Duodenal mucosa (tissue), 2 donors: Measurements from ENCODE around the gene HRC.
A peak's percentile ranks its signal among the peaks of the same experiment; 100 is the strongest.
"Not testable (repeated sequence)": the region's sequence is repeated elsewhere in the genome, so short reads cannot be mapped to it uniquely, and the experiment has no call there.

Experiments used
- H3K27ac ChIP-seq: one replicate; pipeline ENCODE4 v1.7.0; 2013; ENCODE audit warnings: low read depth, low read length
- H3K27me3 ChIP-seq, 2 donors: one replicate each; pipeline ENCODE4 v1.7.0; 2013; ENCODE audit warnings: low read length in 2 of 2, control low read depth in 1 of 2; ENCODE audit not compliant: insufficient read depth in 2 of 2, control insufficient read depth in 1 of 2
- H3K36me3 ChIP-seq, 2 donors: one replicate each; pipeline ENCODE4 v1.7.0; 2013; ENCODE audit warnings: low read length in 2 of 2, control low read depth in 1 of 2; ENCODE audit not compliant: insufficient read depth in 2 of 2, control insufficient read depth in 1 of 2
- H3K4me1 ChIP-seq, 2 donors: one replicate each; pipeline ENCODE4 v1.7.0; 2013; ENCODE audit warnings: low read length in 2 of 2, control low read depth in 1 of 2; ENCODE audit not compliant: insufficient read depth in 2 of 2, control insufficient read depth in 1 of 2
- H3K4me3 ChIP-seq, 2 donors: one replicate each; pipeline ENCODE4 v1.7.0; 2013; ENCODE audit warnings: low read length in 2 of 2, low read depth in 1 of 2
- H3K9ac ChIP-seq, 2 donors: one replicate each; pipeline ENCODE4 v1.7.0; 2013; ENCODE audit warnings: low read length in 2 of 2, low read depth in 1 of 2
- H3K9me3 ChIP-seq, 2 donors: one replicate each; pipeline ENCODE4 v1.7.0; 2013; ENCODE audit warnings: low read length in 2 of 2, control low read depth in 1 of 2; ENCODE audit not compliant: control insufficient read depth in 1 of 2

HRC gene

GRCh38 chr19:49126575-49126974 is 28.6 kb downstream of the HRC start:
- Histone ChIP-seq H3K9me3 (no peaks in the 10 kb centered on the region), H3K36me3 (no peaks in the 10 kb centered on the region), H3K4me3 (no peak overlapping the region), H3K27me3 (no peaks in the 10 kb centered on the region), H3K27ac (no peak overlapping the region), H3K4me1 (peaks cover 8 to 15% of the 10 kb centered on the region in 2 donors), H3K9ac (no peak overlapping the region)

DNA sequence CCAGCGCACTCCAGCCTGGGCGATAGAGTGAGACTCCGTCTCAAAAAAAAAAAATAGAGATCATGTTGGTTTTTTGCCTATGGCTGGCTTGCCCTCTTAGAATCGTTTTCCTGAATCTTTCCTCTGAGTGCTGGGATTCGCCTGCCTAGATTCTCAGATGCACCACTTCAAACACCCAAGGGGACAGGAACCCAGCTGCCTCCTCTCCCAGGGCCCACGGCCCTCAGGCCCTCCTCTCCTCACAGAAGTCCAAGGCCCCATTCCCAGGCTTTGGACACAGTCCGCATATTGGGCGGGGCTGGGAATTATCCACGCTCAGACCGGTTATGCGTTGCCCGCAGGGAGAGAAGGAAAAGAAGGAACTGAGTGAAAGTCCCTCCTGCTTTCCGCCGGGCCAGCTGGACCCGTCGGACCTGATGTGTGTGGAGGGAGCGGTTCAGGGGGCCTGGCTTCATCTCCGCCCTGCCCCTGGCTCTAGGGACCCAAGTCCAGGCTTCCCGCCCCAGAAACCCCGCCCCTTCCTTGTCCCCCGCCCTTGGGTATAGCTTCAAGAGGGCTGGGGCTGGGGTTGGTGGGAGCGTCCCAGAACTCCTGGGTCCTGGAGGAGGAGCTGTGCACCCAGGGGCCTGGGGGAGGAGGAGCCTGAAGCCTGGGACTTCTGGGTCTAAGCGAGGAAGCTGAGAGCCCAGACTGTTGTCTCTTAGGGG is 30.0 kb downstream of the HRC start:
- peak overlapping the region in 1 of 2 donors; percentile 45 for H3K4me3 ChIP-seq
- H3K36me3 ChIP-seq = no peaks in the 10 kb centered on the region
- peak overlapping the region in 1 of 2 donors; percentile 51 for H3K9ac ChIP-seq
- peaks cover 13 to 18% of the 10 kb centered on the region in 2 donors for H3K4me1 ChIP-seq
- H3K27ac ChIP-seq = peak overlapping the region; percentile 58
- H3K27me3 ChIP-seq = peaks cover 0 to 6% of the 10 kb centered on the region in 2 donors
- H3K9me3 ChIP-seq = no peaks in the 10 kb centered on the region

DNA sequence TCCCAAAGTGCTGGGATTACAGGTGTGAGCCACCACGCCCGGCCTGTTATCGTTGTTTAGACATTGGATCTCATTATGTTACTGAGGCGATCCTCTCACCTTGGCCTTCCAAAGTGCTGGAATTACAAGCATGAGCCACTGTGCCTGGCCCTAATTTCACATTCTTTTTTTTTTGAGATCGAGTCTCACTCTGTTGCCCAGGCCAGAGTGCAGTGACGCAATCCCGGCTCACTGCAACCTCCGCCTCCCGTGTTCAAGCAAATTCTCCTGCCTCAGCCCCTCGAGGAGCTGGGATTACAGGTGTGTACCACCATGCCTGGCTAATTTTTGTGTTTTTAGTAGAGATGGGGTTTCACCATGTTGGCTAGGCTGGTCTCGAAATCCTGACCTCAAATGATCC is 31.9 kb downstream of the HRC start:
- not testable (repeated sequence) for H3K4me3 ChIP-seq, H3K9me3 ChIP-seq, H3K27me3 ChIP-seq, H3K27ac ChIP-seq, H3K36me3 ChIP-seq, H3K9ac ChIP-seq
- peaks cover 13% of the 10 kb centered on the region in 2 donors for H3K4me1 ChIP-seq

DNA sequence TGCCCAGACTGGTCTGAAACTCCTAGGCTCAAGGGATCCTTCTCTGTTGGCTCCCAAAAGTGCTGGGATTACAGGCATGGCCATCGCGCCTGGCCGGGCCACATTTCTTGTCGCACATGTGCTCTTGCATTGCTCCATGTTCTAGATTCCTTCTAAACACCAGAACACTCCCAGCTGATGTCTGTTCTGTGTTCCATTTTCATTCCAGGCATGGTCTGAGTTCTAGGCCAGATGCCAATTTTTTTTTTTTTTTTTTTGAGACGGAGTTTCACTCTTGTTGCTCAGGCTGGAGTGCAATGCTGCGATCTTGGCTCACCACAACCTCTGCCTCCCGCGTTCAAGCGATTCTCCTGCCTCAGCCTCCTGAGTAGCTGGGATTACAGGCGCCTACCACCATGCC is 33.4 kb downstream of the HRC start:
- not testable (repeated sequence) for H3K9ac ChIP-seq, H3K36me3 ChIP-seq, H3K27ac ChIP-seq, H3K9me3 ChIP-seq, H3K27me3 ChIP-seq, H3K4me3 ChIP-seq
- peaks cover 21 to 26% of the 10 kb centered on the region in 2 donors for H3K4me1 ChIP-seq

DNA sequence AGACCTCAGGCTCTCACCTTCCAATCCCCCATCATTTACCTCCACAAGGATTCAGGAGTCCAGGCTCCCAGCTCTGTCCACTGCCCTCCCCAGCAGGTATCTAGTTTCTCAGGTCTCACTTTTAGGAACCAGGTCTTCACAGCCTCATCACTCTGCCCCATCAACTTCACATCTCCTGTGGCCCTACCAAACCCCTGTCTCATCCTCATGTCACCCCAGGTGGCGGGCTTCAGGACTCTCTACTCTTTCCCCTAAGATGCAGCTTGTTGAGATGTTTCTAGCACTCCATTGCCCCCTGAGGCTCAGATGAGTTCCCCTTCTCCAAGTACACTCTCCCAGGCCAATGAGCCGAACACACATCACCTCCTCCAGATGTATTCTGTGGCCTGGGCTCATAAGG is 34.3 kb downstream of the HRC start:
- Histone ChIP-seq H3K9ac (no peak overlapping the region), H3K27me3 (peaks cover 0 to 6% of the 10 kb centered on the region in 2 donors), H3K4me3 (no peak overlapping the region), H3K9me3 (no peaks in the 10 kb centered on the region), H3K4me1 (peaks cover 26 to 29% of the 10 kb centered on the region in 2 donors), H3K36me3 (no peaks in the 10 kb centered on the region), H3K27ac (no peak overlapping the region)

DNA sequence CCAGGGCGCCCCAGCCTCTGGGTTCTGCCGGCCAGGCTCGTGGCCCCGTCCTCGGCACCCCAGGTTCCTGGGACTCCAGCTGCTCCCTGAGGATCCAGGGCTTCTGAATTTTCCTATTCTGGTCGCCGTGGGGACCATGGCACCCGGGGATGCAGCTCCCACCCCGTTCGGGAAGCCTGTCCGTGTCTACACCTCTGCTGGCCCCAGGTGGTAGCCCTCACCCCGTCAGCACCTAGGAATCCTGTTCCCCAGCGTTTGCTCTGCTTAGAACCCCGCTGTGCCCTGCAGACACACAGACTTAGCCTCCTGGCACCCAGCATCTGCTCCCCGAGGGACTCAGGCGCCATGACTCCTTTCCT is 34.9 kb downstream of the HRC start:
- no peaks in the 10 kb centered on the region for H3K36me3 ChIP-seq
- no peaks in the 10 kb centered on the region for H3K9me3 ChIP-seq
- H3K27ac ChIP-seq = no peak overlapping the region
- peaks cover 26 to 30% of the 10 kb centered on the region in 2 donors for H3K4me1 ChIP-seq
- peak overlapping the region in 1 of 2 donors; percentile 51 for H3K9ac ChIP-seq
- peak overlapping the region in 1 of 2 donors; percentile 47 for H3K4me3 ChIP-seq
- peaks cover 0 to 6% of the 10 kb centered on the region in 2 donors for H3K27me3 ChIP-seq

DNA sequence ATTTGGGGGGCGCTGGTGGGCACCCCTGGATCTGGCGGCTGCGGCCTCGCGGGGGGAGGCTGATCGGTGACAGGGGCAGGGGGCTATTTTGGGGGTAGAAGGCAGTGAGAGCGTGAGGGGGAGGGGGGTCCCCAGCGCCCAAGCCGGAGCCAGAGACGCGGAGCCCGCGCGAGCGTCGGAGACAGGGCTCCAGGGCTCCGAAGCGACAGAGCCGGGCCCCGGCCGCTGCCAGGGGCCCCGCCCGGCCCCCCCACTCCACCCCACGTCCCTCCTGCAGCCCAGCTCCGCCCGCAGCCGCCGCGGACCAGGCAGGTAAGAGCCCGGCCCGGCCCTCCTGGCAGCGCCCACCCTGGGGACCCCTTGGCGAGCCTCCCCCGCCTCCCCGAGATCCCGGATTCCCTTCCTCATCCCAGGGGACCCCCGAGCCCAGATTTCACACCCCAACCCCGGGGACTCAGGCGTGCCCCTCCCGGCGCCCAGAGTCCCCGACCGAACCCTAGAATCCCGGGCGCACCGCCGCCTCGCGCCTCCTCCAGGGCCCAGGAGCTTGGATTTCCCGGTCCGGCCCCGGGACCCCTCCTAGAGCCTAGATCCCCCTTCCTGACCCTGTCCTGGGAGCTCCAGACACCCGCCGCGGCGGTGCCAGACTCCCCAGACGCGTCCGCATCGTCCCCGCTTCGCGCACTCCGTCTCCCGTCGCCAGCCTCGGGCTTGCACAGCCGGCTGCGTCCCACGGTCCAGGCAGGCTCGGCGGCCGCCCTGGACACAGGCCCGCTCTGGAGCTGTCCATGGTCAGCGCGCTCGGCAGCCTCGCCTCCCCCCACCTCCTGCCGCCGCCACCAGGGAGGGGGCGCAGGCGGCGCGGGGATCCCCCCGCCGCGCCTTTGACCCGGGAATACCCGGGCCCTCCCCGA is 35.5 kb downstream of the HRC start, which contains the start of gene PPFIA3:
Gene PPFIA3, plus strand, starts transcription at position 134 of the 914 bp plus-strand sequence. CDS start 8,330 bp downstream, outside the sequence.
- Histone ChIP-seq H3K9ac (peak within 1 kb of the TSS; percentile 92 to 95), H3K4me3 (peak within 1 kb of the TSS; percentile 70 to 71), H3K9me3 (no peaks in the 10 kb centered on the region), H3K27ac (peak within 1 kb of the TSS; percentile 99), H3K27me3 (peaks cover 0 to 6% of the 10 kb centered on the region in 2 donors), H3K36me3 (no peaks in the 10 kb centered on the region), H3K4me1 (peaks cover 26 to 34% of the 10 kb centered on the region in 2 donors)

- H3K27ac ChIP-seq = peak within 1 kb of the TSS; percentile 99
- H3K9me3 ChIP-seq = no peaks in the 10 kb centered on the region
- H3K36me3 ChIP-seq = no peaks in the 10 kb centered on the region
- peaks cover 25 to 37% of the 10 kb centered on the region in 2 donors for H3K4me1 ChIP-seq
- H3K4me3 ChIP-seq = peak within 1 kb of the TSS; percentile 70 to 71
- H3K27me3 ChIP-seq = peaks cover 0 to 6% of the 10 kb centered on the region in 2 donors
- peak within 1 kb of the TSS; percentile 92 to 95 for H3K9ac ChIP-seq
These were observed 36.4 kb downstream of the HRC start, which contains the start of gene C19orf73 for GRCh38 chr19:49118565-49119410. C19orf73 (minus strand) TSS chr19:49119143; CDS start chr19:49119022, 121 bp downstream.

- Histone ChIP-seq H3K27me3 (peaks cover 0 to 6% of the 10 kb centered on the region in 2 donors), H3K9ac (peak overlapping the region; percentile 92 to 95), H3K36me3 (no peaks in the 10 kb centered on the region), H3K4me3 (peak overlapping the region; percentile 70 to 71), H3K4me1 (peaks cover 27 to 40% of the 10 kb centered on the region in 2 donors), H3K9me3 (no peaks in the 10 kb centered on the region), H3K27ac (peak overlapping the region; percentile 99)
These were observed 37.3 kb downstream of the HRC start for GRCh38 chr19:49117677-49118564.
